Peyer's patch (tissue), 4 donors: ENCODE results near the gene CD248. TPM values are rescaled to one million over a fixed set of nuclear protein-coding genes. Genes with fewer than 3 reads are reported as not detected.

ENCODE experiments used
- DNase-seq, 3 donors: peaks; one replicate each; pipeline ENCODE4 v3.0.0-alpha.2; 2017 to 2019
- H3K27ac ChIP-seq, 4 donors: fragments of 200-600 bp; sonication (generic); one replicate each; pipeline ENCODE4 v1.5.1; 2016 to 2019
- H3K27me3 ChIP-seq, 2 donors: fragments of 200-600 bp; sonication (generic); one replicate each; pipeline ENCODE4 v1.5.1; 2019
- H3K36me3 ChIP-seq, 3 donors: fragments of 200-600 bp; sonication (generic); one replicate each; pipeline ENCODE4 v1.5.1; 2016 to 2019
- H3K4me1 ChIP-seq, 4 donors: fragments of 200-600 bp; sonication (generic); one replicate each; pipeline ENCODE4 v1.5.1; 2016 to 2019
- H3K4me3 ChIP-seq, 4 donors: fragments of 200-600 bp; sonication (generic); 1 replicate in 3 of 4; 2 replicates in 1 of 4; pipeline ENCODE4 v1.5.1; 2016 to 2019; ENCODE audit warnings: mild to moderate bottlenecking in 1 of 4
- H3K9me3 ChIP-seq, 4 donors: fragments of 200-600 bp; sonication (generic); one replicate each; pipeline ENCODE4 v1.5.1; 2016 to 2019; ENCODE audit warnings: mild to moderate bottlenecking in 1 of 4
- CTCF ChIP-seq, 6 experiments: fragments of 450-650 bp in 4 of 6; fragments of 200-600 bp in 2 of 6; sonication (generic) in 1 of 6; IDR thresholded peaks; one replicate each; pipeline ENCODE4 v1.5.1; 2017 to 2019; ENCODE audit warnings: antibody characterized with exemption in 6 of 6, mild to moderate bottlenecking in 3 of 6, moderate library complexity in 1 of 6
- POLR2A ChIP-seq, 2 donors: fragments of 450-650 bp; IDR thresholded peaks; one replicate each; pipeline ENCODE4 v1.5.1; 2017; ENCODE audit warnings: antibody characterized with exemption in 2 of 2, mild to moderate bottlenecking in 2 of 2, moderate library complexity in 2 of 2
- total RNA-seq, 4 donors: library from RNA; depleted of rRNA; stranded (reverse); fragments of >200 nt; gene quantifications; one replicate each; pipeline ENCODE4 v1.1.0, GENCODE V29; 2016

The CD248 gene
- total RNA-seq, 4 donors from 2014 or later, result 2.9 to 44.6 (median 12.0) TPM

DNA sequence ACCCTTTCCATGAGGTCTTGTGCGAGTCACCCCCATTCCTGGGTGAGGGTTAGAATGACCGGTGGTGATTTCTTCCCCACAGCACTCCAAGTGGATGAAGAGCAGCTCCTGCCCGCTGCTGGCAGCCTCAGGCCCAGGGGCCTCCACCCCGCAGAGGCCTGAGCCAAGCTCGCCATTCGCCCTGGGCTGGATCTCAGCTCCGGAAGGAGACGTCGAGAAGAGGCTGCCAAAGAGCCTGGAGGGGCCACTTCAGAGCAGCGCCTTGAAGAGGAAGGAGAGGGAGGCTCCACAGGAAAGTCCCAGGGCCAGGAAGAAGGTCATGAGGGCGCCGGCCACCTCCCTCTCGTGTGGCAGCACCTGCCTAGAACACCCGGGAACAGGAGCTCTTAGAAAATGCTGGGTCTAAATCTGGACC lies 46.4 kb upstream of the CD248 start:
- Histone ChIP-seq H3K9me3 (no peaks in the 10 kb centered on the region), H3K27ac (no peak overlapping the region), H3K36me3 (no peaks in the 10 kb centered on the region), H3K4me1 (no peaks in the 10 kb centered on the region), H3K27me3 (no peaks in the 10 kb centered on the region), H3K4me3 (no peak overlapping the region)
- no peak for DNase-seq
- TF ChIP-seq POLR2A (IDR thresholded peaks at IDR 0.05) (no peak), CTCF (IDR thresholded peaks at IDR 0.05) (no peak)

- Histone ChIP-seq H3K9me3 (no peaks in the 10 kb centered on the region), H3K27me3 (no peaks in the 10 kb centered on the region), H3K4me1 (no peaks in the 10 kb centered on the region), H3K36me3 (no peaks in the 10 kb centered on the region), H3K4me3 (no peak overlapping the region), H3K27ac (no peak overlapping the region)
- DNase-seq, result no peak
- no peak for TF ChIP-seq POLR2A (IDR thresholded peaks at IDR 0.05)
- no peak for TF ChIP-seq CTCF (IDR thresholded peaks at IDR 0.05)
These were observed 45.8 kb upstream of the CD248 start for GRCh38 chr11:66362481-66363147.

DNA sequence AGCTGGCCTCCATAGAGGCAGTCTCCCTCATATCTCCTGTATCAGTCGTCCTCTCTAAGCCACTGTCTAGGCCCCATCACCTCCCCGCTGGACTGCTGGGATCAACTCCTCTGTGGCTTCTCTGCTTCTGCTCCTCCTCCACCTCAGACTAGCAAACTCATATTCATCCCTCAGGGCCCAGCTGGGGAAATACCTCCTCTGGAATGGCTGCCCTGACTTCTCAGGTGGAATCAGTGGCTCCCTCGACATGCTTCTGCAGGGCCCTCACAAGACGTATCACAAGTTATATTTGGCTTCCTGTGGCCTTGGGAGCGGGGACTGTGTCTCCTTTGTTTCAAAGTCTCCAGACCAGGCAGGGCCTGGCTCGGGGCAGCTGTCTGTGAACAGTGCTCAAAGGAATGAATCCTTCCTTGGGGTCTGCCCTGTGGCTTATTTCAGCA lies 44.7 kb upstream of the CD248 start:
- Histone ChIP-seq H3K9me3 (no peaks in the 10 kb centered on the region), H3K36me3 (no peaks in the 10 kb centered on the region), H3K4me1 (no peaks in the 10 kb centered on the region), H3K4me3 (no peak overlapping the region), H3K27me3 (no peaks in the 10 kb centered on the region), H3K27ac (no peak overlapping the region)
- no peak for DNase-seq
- TF ChIP-seq POLR2A (IDR thresholded peaks at IDR 0.05), result no peak
- no peak for TF ChIP-seq CTCF (IDR thresholded peaks at IDR 0.05)

DNA sequence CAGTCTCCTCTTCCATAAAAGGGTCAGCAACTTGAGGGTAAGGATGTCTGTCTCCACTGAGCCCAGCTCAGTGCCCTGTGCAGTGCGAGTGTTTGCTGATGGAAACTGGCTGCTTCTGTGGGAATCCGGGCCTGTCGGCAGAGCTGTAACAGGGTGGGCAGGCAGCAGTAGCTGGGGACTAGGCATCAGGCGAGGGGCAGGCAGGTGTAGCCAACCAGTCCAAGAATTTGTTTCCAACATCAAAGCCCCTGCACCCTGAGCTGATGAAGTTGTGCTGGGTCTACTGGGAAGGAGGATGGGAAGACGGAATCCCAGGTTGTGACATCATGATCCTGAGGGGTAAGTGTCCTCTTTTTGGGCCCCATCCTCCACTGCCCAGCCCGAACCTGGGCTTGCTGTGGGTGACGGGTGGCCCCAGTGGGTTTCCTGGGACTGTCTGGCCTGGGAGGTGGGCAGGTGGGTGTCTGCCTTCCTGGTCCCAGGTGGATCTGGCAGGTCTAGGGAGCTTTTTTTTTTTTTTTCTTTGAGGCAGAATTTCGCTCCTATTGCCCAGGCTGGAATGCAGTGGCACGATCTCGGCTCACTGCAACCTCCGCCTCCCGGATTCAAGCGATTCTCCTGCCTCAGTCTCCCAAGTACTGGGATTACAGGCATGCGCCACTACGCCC lies 43.7 kb upstream of the CD248 start:
- TF ChIP-seq CTCF (IDR thresholded peaks at IDR 0.05) (no peak), POLR2A (IDR thresholded peaks at IDR 0.05) (no peak)
- Histone ChIP-seq H3K36me3 (no peaks in the 10 kb centered on the region), H3K9me3 (no peaks in the 10 kb centered on the region), H3K27me3 (no peaks in the 10 kb centered on the region), H3K27ac (no peak overlapping the region), H3K4me3 (no peak overlapping the region), H3K4me1 (no peaks in the 10 kb centered on the region)
- no peak for DNase-seq

DNA sequence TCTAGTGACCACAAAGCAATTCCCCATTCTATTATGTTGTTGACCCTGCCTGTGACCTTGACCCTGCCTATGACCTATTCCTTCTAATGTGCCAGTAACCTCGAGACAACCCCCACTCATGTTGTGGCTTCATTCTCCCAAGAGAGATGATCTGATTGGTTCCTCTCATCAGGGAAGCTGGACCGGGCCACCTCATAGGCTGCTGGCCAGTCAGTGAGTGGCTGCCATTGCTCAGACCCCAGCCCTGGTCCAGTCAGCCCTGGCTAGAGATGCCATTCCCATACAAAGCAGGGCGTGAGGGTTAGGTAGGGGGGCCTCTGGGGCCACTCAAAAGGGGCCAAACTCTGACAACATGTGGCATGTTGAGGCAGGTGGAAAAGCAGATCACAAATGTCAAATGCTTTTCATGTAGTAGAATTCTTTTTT lies 42.8 kb upstream of the CD248 start:
- no peaks in the 10 kb centered on the region for H3K27me3 ChIP-seq
- no peaks in the 10 kb centered on the region for H3K9me3 ChIP-seq
- H3K36me3 ChIP-seq, result peaks cover 0 to 4% (median 0%) of the 10 kb centered on the region in 3 donors
- TF ChIP-seq POLR2A (IDR thresholded peaks at IDR 0.05) (no peak), CTCF (IDR thresholded peaks at IDR 0.05) (no peak)
- no peak for DNase-seq
- H3K27ac ChIP-seq, result no peak overlapping the region
- no peaks in the 10 kb centered on the region for H3K4me1 ChIP-seq
- H3K4me3 ChIP-seq, result no peak overlapping the region
